ENCODE data around the gene RAB3GAP2.
"Not testable (repeated sequence)": the region's sequence is repeated elsewhere in the genome, so short reads cannot be mapped to it uniquely, and the experiment has no call there.

The RAB3GAP2 gene

DNA sequence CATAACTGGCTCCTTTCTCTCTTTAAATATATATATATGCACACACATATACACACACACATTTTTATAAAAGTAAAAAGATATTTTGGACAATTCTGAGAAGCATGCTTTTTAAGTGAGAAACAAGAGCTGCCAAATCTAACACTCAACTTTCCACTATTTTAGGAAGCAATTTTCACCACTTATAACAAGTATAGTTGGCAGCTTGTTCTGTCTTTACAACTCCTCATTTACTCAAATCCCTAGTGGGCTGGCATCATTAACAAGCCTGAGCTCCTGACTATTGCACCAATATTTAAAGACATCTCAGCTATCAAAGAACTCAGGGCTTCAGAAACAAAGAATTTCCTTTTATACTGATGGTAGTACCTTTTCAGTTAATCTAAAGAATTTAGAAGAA lies 76.6 kb downstream of the RAB3GAP2 start:
- no peak for DNase-seq

DNA sequence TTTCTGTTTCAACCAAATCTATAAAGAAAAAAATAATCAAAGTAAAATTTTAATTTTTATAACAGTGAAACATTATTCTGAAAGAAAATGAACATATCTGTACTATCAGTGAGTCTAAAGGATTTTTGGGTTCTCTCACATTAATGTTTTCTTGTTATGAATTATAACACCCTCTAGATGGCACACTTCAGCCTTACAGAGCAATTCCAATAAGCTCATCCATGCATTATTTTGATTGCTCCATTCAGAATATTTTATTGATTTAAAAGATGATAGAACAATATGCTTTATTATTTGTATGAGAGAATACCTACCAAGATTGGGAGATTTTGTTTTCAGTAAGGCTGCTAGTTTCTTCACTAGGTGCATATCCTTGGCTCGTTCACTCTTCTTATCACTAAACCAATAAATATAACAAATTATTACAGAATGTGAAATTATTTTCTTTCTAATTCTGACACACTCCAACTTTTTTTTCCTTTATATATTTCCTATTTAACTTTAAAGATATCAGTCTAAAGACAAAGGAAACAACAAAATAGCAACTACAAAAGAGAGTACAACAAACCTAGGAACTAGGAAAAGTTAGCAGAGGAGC lies 82.4 kb downstream of the RAB3GAP2 start:
- peak; percentile 49 for DNase-seq

GRCh38 chr1:220188538-220188937 lies 83.7 kb downstream of the RAB3GAP2 start:
- no peak for DNase-seq

DNA sequence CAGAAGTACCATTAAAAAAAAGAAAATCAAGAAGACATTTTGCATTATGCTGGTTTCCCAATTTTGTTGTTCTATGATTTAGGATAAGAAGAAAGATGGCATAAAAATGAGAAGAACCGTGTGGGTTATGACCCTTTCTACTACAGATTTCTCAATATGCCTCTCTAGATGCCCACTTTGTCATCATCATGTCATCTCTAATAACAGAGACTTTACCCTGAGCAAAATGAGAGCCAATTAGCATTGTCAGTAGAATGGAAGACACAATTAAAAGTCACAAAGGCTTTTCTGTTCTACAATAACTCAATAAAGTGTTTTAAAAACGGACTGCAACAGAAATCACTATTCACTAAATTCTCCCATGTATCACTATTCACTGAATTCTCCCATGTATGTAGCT lies 85.5 kb downstream of the RAB3GAP2 start:
- DNase-seq, result no peak

DNA sequence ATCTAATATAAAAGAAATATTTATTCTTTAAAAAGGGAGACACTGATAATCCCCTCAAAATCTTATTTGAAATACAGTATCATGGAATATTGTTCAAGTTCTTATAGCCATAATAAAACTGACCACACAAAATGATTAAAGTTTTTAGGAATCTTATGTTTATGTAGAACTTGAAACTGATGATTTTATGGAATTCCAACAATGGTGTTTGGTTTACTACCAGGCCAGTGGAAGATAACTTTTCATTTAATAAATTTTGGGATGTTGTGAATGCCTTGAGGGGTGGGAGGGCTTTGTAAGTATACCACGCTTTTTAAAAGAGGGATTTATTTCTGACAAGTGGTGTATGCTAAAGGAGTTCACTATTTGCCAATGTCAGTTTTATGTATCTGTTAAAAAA lies 87.7 kb downstream of the RAB3GAP2 start:
- DNase-seq, result no peak

GRCh38 chr1:220182656-220183055 lies 89.6 kb downstream of the RAB3GAP2 start:
- no peak for DNase-seq

- no peak for DNase-seq
Measured at GRCh38 chr1:220182111-220182510, 90.1 kb downstream of the RAB3GAP2 start.

GRCh38 chr1:220176540-220176939 lies 95.7 kb downstream of the RAB3GAP2 start:
- DNase-seq, result no peak

DNA sequence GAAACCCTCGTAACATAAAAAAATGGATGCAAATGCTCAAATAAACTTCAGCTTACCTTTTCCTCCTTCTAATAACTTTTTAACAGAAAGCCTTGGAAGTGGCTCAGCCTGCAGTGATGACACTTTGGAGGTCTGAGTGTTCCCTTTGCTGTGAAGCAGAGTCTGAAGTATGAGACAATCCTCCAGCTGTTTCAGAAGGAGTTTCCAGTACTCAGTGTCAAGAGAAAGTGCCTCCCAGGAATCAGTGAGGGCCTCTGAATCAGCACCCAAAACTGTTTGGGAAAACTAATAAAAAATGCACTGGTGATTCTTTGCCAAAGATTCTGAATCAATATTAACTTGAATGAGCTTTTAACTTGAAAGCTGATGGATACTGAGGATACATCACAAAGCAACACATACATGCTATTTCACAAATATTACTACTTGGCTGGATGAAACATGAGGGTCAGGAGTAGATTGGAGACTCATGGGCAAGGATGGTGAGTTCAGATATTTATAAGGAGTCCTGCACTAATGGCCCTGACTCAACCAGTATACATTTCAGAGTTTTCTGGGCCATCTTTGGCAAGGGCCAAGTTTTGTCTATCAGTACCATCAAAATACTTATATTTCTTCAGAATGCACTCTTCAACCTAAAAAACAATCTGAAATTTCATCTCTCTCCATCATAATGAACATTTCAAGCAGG lies 101.3 kb downstream of the RAB3GAP2 start:
- no peak for DNase-seq

- not testable (repeated sequence) for DNase-seq
Measured at GRCh38 chr1:220169887-220170286, 102.4 kb downstream of the RAB3GAP2 start.

DNA sequence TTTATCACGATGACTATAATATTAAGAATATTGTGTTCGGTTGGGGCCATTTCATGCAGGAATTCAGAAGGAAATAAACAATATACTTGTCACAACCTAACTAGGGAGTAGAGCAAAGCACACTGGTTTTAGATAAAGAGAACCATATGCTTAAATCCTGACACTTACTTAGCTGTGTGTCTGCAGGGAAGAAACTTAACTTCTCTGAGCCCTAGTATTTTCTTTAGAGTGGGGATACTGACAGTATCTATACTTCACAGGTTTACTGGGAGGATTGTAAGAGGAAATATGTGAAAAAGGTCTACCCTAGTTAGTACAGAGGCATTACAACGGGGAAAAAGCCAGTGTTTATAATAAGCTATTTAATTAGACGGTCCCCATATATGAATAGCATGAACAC lies 105.4 kb downstream of the RAB3GAP2 start:
- DNase-seq, result no peak

GRCh38 chr1:220164517-220164916 lies 107.7 kb downstream of the RAB3GAP2 start:
- no peak for DNase-seq

GRCh38 chr1:220164116-220164515 lies 108.1 kb downstream of the RAB3GAP2 start:
- DNase-seq, result no peak

GRCh38 chr1:220160027-220160426 lies 112.2 kb downstream of the RAB3GAP2 start:
- DNase-seq, result no peak

DNA sequence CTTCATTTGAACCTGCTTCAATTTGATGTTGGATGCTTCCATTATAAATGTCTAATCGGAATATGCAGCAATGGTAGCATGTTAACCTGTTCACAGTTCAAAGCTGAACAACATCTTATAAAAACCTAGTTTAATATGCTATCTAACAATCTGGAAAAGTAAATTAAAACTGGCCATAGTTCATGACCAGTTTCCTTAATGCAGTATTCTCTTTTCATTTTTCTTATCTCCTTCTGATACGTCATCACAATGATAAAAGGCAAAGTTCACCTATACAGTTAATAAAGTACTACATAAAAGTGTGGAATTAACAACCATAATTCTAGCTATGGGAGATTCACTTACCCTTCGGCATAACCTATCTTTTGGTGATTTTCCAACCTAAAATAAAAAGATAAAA lies 113.2 kb downstream of the RAB3GAP2 start:
- DNase-seq, result no peak

DNA sequence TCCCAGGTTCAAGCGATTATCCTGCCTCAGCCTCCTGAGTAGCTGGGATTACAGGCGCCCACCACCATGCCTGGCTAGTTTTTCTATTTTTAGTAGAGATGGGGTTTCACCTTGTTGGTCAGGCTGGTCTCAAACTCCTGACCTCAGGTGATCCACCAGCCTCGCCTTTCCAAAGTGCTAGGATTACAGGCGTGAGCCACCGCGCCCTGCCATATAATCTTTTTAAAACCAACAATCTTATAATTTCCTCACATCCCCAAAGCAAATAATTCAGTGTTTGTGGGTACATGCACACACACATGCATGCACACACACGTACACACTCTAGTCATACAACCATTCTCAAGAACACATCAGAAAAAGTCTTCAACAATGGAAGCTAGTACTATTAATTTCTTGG lies 113.7 kb downstream of the RAB3GAP2 start:
- DNase-seq, result not testable (repeated sequence)

DNA sequence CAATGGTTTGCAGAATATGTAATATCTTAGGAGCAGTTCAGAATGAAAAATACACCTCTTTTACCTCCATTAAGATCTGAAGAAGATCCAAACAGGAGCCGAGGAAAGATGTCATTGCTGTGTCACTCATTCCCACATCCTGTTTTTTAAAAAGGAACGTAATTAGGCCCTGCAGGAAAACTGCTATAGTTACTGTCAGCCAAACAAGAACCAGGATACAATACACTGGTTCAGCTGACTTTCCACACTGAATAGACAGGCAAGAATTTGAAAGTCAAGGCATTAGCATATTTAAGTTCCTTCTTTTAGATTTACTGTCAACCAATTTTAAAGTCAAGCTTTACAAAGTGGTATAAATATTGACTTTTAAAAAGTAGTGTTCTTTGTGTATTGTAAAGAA lies 114.5 kb downstream of the RAB3GAP2 start:
- no peak for DNase-seq

DNA sequence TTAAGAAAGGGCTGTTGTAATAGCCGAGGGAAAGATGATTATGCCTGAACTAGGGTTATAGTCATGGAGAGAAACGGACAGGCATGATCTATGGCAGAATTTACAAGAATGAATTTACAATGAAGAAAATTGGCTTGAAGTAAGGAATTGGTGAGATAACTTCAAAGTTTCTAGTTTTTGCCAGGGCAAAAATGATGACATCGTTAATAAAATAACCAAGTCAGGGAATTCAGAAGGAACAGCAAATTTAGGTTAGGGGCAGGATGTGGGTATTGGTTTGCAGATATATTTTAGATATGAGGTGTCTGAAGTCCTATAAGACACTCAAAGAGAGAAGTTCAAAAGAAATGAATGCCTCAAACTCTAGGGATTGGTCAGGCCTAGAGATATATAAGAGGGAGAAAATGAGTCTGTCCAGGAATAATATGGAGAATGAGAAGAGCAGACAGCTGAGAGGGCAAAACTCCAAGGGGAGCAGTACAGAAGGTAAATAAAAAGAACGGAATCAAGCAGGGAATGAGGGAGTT lies 115.6 kb downstream of the RAB3GAP2 start:
- no peak for DNase-seq

GRCh38 chr1:220153147-220153546 lies 119.1 kb downstream of the RAB3GAP2 start:
- DNase-seq, result no peak

DNA sequence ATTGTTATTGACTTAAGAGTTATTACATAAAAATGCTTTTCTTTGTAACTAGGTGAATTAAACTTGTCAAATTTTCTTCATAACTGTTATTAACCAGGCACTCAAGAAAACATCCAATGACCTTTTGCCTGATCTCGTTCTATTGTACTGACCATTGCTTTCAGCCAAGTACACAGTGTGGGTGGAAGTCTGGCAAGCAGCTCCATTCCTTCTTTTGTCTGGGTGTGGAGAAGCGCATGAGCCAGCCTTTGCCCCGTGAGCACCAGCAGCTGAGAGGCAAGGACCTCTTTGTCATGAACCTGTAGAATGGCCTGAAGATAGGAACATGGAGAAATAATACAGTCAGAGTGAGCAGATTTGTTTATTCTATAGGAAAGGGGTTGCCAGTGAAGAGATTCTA lies 120.8 kb downstream of the RAB3GAP2 start:
- peak; percentile 52 for DNase-seq

GRCh38 chr1:220149742-220150141 lies 122.5 kb downstream of the RAB3GAP2 start:
- no peak for DNase-seq

DNA sequence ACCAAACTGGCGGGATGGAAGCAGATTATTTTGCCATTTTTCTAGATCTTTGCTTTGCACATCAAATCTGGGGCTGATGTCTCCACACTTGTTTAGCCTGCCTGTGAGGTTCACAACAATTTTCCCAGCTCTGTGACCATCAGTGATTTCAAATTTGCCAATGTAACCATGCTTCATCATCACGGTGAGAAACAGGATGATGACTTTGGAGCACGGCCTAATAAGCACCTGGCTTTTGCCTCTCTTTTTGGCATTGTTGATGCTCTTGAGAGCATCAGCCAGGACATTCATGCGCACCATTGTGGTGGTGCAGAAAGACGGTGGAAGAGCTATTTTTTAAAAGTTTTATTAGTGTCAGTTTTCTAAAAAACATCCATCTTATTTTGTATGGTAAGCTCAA lies 128.2 kb downstream of the RAB3GAP2 start:
- no peak for DNase-seq

GRCh38 chr1:220139966-220140365 lies 132.3 kb downstream of the RAB3GAP2 start:
- DNase-seq, result no peak

GRCh38 chr1:220137019-220137786 lies 135.1 kb downstream of the RAB3GAP2 start:
- no peak for DNase-seq
